ENCODE measurements around the gene SH3BGR. TPM values are rescaled to one million over a fixed set of nuclear protein-coding genes. Genes with fewer than 3 reads are reported as not detected.

Gene SH3BGR
- total and polyA plus RNA-seq, 7 experiments from 2014 or later: 0.94 to 3.7 (median 1.7) TPM

DNA sequence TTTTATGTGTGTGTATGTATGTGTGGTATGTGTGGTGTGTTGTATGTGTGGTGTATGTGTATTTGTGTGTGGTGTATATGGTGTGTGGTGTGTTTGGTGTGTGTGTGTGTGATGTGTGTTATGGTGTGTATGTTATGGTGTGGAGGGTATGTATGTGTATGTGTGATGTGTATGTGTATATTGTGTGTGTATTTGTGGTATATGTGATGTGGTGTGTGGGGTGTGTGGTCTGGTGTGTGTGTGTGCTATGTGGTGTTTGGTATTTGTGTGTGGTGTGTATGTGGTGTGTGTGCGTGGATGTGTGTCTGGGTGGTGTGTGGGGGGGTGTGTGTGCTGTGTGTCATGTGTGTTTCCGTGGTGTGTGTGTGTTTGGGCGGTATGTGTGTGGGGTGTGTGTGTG, 59.3 kb downstream of the SH3BGR start:
- H3K9me3 ChIP-seq (ENCODE audit: control insufficient read depth in 2 of 3, low read length in 3 of 3): no peaks in the 10 kb centered on the region
- no peak overlapping the region for H3K27ac Mint-ChIP-seq
- ChIA-PET CTCF (no interaction called here), POLR2A (no interaction called here)
- H3K27me3 Mint-ChIP-seq: no peaks in the 10 kb centered on the region
- H3K4me3 ChIP-seq (ENCODE audit: low read length): no peak overlapping the region
- peaks cover 0 to 18% (median 3%) of the 10 kb centered on the region in 5 donors for H3K36me3 Mint-ChIP-seq
- H3K9me3 Mint-ChIP-seq: peaks cover 0 to 4% (median 0%) of the 10 kb centered on the region in 11 donors
- no peaks in the 10 kb centered on the region for H3K36me3 ChIP-seq (ENCODE audit: control insufficient read depth in 2 of 3, insufficient read depth in 3 of 3, low read length in 3 of 3)
- H3K27ac ChIP-seq (ENCODE audit: low read depth, low read length): no peak overlapping the region
- intact Hi-C loops (cut with micrococcal nuclease): no loop called here
- H3K27me3 ChIP-seq (ENCODE audit: control insufficient read depth in 2 of 2, insufficient read depth in 2 of 2, low read length in 2 of 2): no peaks in the 10 kb centered on the region
- H3K4me3 Mint-ChIP-seq: no peak overlapping the region
- H3K4me1 ChIP-seq (ENCODE audit: control insufficient read depth in 2 of 2, insufficient read depth in 2 of 2, low read length in 2 of 2): no peaks in the 10 kb centered on the region
- ATAC-seq (no peak), DNase-seq (no peak)
- H3K4me1 Mint-ChIP-seq: no peaks in the 10 kb centered on the region

DNA sequence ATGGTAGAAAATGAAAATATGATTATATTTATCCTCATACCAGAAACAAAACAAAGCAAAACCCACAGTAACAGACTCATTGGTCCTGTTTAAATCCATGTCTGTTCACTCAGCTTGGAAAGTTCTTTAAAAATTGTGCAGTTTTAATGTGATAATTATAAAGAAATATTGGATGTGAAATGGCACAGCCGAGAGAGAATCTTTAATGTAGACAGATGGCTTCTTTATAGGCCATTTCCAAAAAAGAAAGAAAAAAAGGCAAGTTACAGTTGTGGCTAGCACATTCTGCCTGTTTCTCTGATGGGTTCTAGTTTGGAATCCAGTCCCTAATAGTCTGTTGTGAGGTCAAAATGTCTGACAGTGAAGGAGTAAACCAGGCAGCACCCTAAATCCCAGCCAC, 62.0 kb downstream of the SH3BGR start:
- Mint-ChIP-seq H3K36me3 (peaks cover 0 to 8% (median 0%) of the 10 kb centered on the region in 5 donors), H3K9me3 (no peaks in the 10 kb centered on the region), H3K4me1 (peaks cover 0 to 5% (median 4%) of the 10 kb centered on the region in 7 donors), H3K4me3 (no peak overlapping the region), H3K27ac (no peak overlapping the region), H3K27me3 (no peaks in the 10 kb centered on the region)
- H3K36me3 ChIP-seq (ENCODE audit: control insufficient read depth in 2 of 3, insufficient read depth in 3 of 3, low read length in 3 of 3): no peaks in the 10 kb centered on the region
- ATAC-seq (no peak), DNase-seq (no peak)
- no peaks in the 10 kb centered on the region for H3K27me3 ChIP-seq (ENCODE audit: control insufficient read depth in 2 of 2, insufficient read depth in 2 of 2, low read length in 2 of 2)
- no peaks in the 10 kb centered on the region for H3K4me1 ChIP-seq (ENCODE audit: control insufficient read depth in 2 of 2, insufficient read depth in 2 of 2, low read length in 2 of 2)
- no peaks in the 10 kb centered on the region for H3K9me3 ChIP-seq (ENCODE audit: control insufficient read depth in 2 of 3, low read length in 3 of 3)
- CTCF ChIA-PET: no interaction called here
- intact Hi-C loops (cut with micrococcal nuclease): no loop called here
- no peak overlapping the region for H3K27ac ChIP-seq (ENCODE audit: low read depth, low read length)
- H3K4me3 ChIP-seq (ENCODE audit: low read length): no peak overlapping the region
- POLR2A ChIA-PET: no interaction called here

DNA sequence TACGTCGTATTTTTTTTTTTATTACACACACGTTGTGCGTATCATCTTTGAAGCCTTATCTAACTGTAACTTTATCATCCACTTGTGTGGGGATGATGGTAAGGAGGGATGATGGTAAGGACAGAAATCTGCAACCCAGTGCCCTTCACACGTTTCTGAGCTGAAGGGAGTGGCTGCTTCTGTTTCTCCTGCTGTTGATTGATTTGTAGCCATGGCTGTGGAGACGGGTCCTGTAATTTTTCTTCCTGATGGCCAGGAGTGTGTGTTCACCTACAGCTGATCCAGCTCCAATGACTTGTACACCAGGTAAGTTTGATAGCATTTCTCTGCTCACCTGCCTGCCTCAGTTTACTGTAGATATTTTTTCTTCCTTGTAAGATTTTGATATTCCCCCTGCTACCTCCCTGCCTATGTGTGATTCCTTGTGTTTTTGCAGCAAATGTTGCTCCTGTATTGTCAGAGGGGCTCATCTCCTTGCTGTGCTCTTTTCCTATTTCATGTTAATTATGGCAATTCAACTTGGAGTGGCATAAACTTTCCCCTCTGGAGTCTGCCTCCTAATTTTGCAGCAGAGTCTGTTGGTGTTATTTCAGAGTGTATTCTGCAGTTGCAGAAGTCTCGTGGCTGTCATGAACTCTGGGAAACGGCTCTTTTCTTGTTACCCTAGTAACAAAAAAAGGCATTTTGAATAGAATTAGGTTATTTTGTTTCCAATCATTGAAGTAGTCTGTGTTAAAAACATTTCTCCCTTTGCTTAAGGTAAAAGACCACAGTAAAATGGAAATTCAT, 64.1 kb downstream of the SH3BGR start:
- DNase-seq (no peak), ATAC-seq (no peak)
- H3K36me3 Mint-ChIP-seq: peaks cover 0 to 4% (median 0%) of the 10 kb centered on the region in 5 donors
- no peaks in the 10 kb centered on the region for H3K27me3 ChIP-seq (ENCODE audit: control insufficient read depth in 2 of 2, insufficient read depth in 2 of 2, low read length in 2 of 2)
- H3K4me3 ChIP-seq (ENCODE audit: low read length): no peak overlapping the region
- H3K4me1 Mint-ChIP-seq: peaks cover 0 to 5% (median 4%) of the 10 kb centered on the region in 7 donors
- H3K9me3 Mint-ChIP-seq: no peaks in the 10 kb centered on the region
- H3K27me3 Mint-ChIP-seq: no peaks in the 10 kb centered on the region
- no peak overlapping the region for H3K27ac ChIP-seq (ENCODE audit: low read depth, low read length)
- H3K36me3 ChIP-seq (ENCODE audit: control insufficient read depth in 2 of 3, insufficient read depth in 3 of 3, low read length in 3 of 3): no peaks in the 10 kb centered on the region
- peak overlapping the region in 1 of 9 donors; percentile 10 for H3K27ac Mint-ChIP-seq
- intact Hi-C loops (cut with micrococcal nuclease): no loop called here
- ChIA-PET CTCF (interaction anchor here (0.6 to 0.7 kb wide), 2 partner anchors 17 to 75 kb away, joined by 3 to 8 read pairs; no protein-coding TSS in a partner anchor), POLR2A (no interaction called here)
- no peak overlapping the region for H3K4me3 Mint-ChIP-seq
- no peaks in the 10 kb centered on the region for H3K9me3 ChIP-seq (ENCODE audit: control insufficient read depth in 2 of 3, low read length in 3 of 3)
- H3K4me1 ChIP-seq (ENCODE audit: control insufficient read depth in 2 of 2, insufficient read depth in 2 of 2, low read length in 2 of 2): no peaks in the 10 kb centered on the region

DNA sequence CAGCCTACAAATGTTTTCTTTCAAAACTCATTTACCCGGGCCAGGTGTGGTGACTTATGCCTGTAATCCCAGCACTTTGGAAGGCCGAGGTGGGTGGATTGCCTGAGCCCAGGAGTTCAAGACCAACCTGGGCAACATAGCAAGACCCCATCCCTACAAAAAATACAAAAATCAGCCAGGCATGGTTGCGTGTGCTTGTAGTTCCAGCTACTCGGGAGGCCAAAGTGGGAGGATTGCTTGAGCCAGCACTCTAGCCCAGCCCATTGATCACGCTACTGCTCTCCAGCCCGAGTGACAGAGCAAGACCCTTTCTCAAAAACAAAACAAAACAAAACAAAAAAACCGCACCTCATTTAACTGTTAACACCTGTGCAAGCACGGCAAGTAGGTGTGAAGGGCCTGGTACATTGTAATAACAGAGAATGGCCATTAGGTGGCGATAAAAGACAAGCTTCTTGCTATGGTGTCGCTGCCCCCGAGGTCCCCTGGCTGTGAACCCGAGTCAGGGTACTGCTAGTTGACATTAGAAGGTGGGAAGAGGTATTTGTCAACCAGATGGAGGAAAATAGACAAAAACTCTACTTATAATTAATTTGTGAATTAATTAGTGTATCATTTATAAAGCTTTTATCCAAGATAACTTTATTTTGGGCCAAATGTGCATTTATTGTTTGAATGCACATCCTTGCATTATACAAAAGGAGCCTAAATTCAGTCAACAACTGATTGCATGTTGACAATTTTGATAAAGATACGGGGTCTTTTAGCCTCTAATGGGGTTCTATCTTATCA, 66.5 kb downstream of the SH3BGR start:
- Mint-ChIP-seq H3K9me3 (no peaks in the 10 kb centered on the region), H3K36me3 (no peaks in the 10 kb centered on the region), H3K27me3 (peaks cover 0 to 2% (median 0%) of the 10 kb centered on the region in 5 donors), H3K4me3 (peak overlapping the region in 1 of 10 donors; percentile 33), H3K27ac (no peak overlapping the region), H3K4me1 (peaks cover 0 to 5% (median 4%) of the 10 kb centered on the region in 7 donors)
- H3K9me3 ChIP-seq (ENCODE audit: control insufficient read depth in 2 of 3, low read length in 3 of 3): no peaks in the 10 kb centered on the region
- POLR2A ChIA-PET: no interaction called here
- CTCF ChIA-PET: interaction anchor here (0.6 to 1.8 kb wide), 5 partner anchors 9 to 1551 kb away, joined by 3 to 6 read pairs (median 3); no protein-coding TSS in a partner anchor
- intact Hi-C loops (cut with micrococcal nuclease): no loop called here
- no peak overlapping the region for H3K4me3 ChIP-seq (ENCODE audit: low read length)
- no peaks in the 10 kb centered on the region for H3K36me3 ChIP-seq (ENCODE audit: control insufficient read depth in 2 of 3, insufficient read depth in 3 of 3, low read length in 3 of 3)
- H3K27ac ChIP-seq (ENCODE audit: low read depth, low read length): no peak overlapping the region
- no peaks in the 10 kb centered on the region for H3K27me3 ChIP-seq (ENCODE audit: control insufficient read depth in 2 of 2, insufficient read depth in 2 of 2, low read length in 2 of 2)
- peak in 8 of 9 donors; percentile 18 to 63 (median 50) for DNase-seq
- ATAC-seq: peak; percentile 73
- H3K4me1 ChIP-seq (ENCODE audit: control insufficient read depth in 2 of 2, insufficient read depth in 2 of 2, low read length in 2 of 2): no peaks in the 10 kb centered on the region

DNA sequence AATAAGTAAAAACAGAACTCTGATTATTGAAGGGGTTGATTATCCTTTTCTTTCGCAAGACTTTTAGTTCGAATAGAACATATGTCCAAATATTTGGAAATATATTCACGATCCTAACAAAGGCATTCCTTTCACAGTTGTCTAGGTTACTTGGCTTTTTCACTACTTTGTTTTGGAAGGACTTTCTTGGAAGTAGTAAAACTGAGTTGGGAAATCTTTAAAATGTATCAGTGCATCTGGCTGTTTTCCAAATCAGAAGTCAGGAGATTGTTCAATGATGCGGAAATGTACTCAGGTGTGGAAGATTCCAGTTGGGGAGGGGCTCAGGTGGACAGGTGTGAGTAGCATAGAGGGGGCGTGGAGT, 67.1 kb downstream of the SH3BGR start:
- no peak overlapping the region for H3K27ac ChIP-seq (ENCODE audit: low read depth, low read length)
- CTCF ChIA-PET: interaction anchor here (0.6 to 1.8 kb wide), 4 partner anchors 8 to 1550 kb away, joined by 3 to 6 read pairs (median 4); no protein-coding TSS in a partner anchor

DNA sequence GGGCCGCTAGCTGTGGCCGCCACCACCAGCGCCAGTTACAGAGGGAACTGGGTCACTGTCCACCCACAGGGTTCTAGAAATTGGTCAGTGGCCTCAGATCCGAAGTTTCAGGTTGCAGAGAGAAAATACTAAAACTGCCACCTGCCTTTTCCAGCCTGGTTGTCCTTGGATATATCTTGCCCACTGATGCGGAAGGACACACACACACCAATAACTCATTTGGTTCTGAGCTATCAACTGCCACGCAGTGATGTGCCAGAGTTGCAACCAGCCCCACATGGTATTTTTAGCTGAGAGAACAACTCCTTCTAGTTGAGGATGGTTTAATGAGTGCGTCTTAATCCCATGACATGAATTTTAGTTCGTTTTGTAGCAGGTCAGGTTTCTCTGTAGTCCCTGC, 68.1 kb downstream of the SH3BGR start:
- peaks cover 0 to 5% (median 0%) of the 10 kb centered on the region in 5 donors for H3K27me3 Mint-ChIP-seq
- H3K27ac Mint-ChIP-seq: no peak overlapping the region
- peaks cover 0 to 5% (median 4%) of the 10 kb centered on the region in 7 donors for H3K4me1 Mint-ChIP-seq
- H3K36me3 ChIP-seq (ENCODE audit: control insufficient read depth in 2 of 3, insufficient read depth in 3 of 3, low read length in 3 of 3): no peaks in the 10 kb centered on the region
- H3K9me3 ChIP-seq (ENCODE audit: control insufficient read depth in 2 of 3, low read length in 3 of 3): no peaks in the 10 kb centered on the region
- no peaks in the 10 kb centered on the region for H3K9me3 Mint-ChIP-seq
- POLR2A ChIA-PET: no interaction called here
- CTCF ChIA-PET: no interaction called here
- H3K27ac ChIP-seq (ENCODE audit: low read depth, low read length): no peak overlapping the region
- no peak overlapping the region for H3K4me3 ChIP-seq (ENCODE audit: low read length)
- DNase-seq (no peak), ATAC-seq (no peak)
- no peaks in the 10 kb centered on the region for H3K36me3 Mint-ChIP-seq
- no peak overlapping the region for H3K4me3 Mint-ChIP-seq
- no peaks in the 10 kb centered on the region for H3K27me3 ChIP-seq (ENCODE audit: control insufficient read depth in 2 of 2, insufficient read depth in 2 of 2, low read length in 2 of 2)
- intact Hi-C loops (cut with micrococcal nuclease): no loop called here
- H3K4me1 ChIP-seq (ENCODE audit: control insufficient read depth in 2 of 2, insufficient read depth in 2 of 2, low read length in 2 of 2): no peaks in the 10 kb centered on the region

More for the DNA sequence above, 67.1 kb downstream of the SH3BGR start:
- Histone ChIP-seq H3K4me3 (ENCODE audit: low read length) (no peak overlapping the region), H3K9me3 (ENCODE audit: control insufficient read depth in 2 of 3, low read length in 3 of 3) (no peaks in the 10 kb centered on the region), H3K36me3 (ENCODE audit: control insufficient read depth in 2 of 3, insufficient read depth in 3 of 3, low read length in 3 of 3) (no peaks in the 10 kb centered on the region), H3K4me1 (ENCODE audit: control insufficient read depth in 2 of 2, insufficient read depth in 2 of 2, low read length in 2 of 2) (no peaks in the 10 kb centered on the region), H3K27me3 (ENCODE audit: control insufficient read depth in 2 of 2, insufficient read depth in 2 of 2, low read length in 2 of 2) (no peaks in the 10 kb centered on the region)
- peaks cover 0 to 5% (median 4%) of the 10 kb centered on the region in 7 donors for H3K4me1 Mint-ChIP-seq
- intact Hi-C loops (cut with micrococcal nuclease): no loop called here
- no peak overlapping the region for H3K4me3 Mint-ChIP-seq
- ATAC-seq (no peak), DNase-seq (no peak)
- POLR2A ChIA-PET: no interaction called here
- peaks cover 0 to 2% (median 0%) of the 10 kb centered on the region in 5 donors for H3K27me3 Mint-ChIP-seq
- no peaks in the 10 kb centered on the region for H3K9me3 Mint-ChIP-seq
- H3K36me3 Mint-ChIP-seq: no peaks in the 10 kb centered on the region
- H3K27ac Mint-ChIP-seq: no peak overlapping the region

All from naive thymus-derived CD4-positive, alpha-beta T cell (primary cell).